ENCODE results near the gene REG4.

GRCh38 chr1:119794230-119794875 is 16.9 kb downstream of the REG4 start:
- TF ChIP-seq, protein P1, sequence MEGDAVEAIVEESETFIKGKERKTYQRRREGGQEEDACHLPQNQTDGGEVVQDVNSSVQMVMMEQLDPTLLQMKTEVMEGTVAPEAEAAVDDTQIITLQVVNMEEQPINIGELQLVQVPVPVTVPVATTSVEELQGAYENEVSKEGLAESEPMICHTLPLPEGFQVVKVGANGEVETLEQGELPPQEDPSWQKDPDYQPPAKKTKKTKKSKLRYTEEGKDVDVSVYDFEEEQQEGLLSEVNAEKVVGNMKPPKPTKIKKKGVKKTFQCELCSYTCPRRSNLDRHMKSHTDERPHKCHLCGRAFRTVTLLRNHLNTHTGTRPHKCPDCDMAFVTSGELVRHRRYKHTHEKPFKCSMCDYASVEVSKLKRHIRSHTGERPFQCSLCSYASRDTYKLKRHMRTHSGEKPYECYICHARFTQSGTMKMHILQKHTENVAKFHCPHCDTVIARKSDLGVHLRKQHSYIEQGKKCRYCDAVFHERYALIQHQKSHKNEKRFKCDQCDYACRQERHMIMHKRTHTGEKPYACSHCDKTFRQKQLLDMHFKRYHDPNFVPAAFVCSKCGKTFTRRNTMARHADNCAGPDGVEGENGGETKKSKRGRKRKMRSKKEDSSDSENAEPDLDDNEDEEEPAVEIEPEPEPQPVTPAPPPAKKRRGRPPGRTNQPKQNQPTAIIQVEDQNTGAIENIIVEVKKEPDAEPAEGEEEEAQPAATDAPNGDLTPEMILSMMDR (IDR thresholded peaks at IDR 0.05; ENCODE audit: low read depth, low read length, poor library complexity, severe bottlenecking): no peak
- no peak for TF ChIP-seq EZH2phosphoT487 (IDR thresholded peaks at IDR 0.05; ENCODE audit: borderline replicate concordance, low read length)
